RWPE1 (cell line): ENCODE measurements around the gene PHF1.
"Not testable (repeated sequence)": the region's sequence is repeated elsewhere in the genome, so short reads cannot be mapped to it uniquely, and the experiment has no call there.

ENCODE experiments used
- CTCF ChIA-PET: fragments of 350-600 bp; sonication (Branson Sonifier 250); formaldehyde crosslinking; extraction: SDS; loops from one replicate; lab custom pipeline; 2021; lab: Yijun Ruan, JAX
- POLR2A ChIA-PET: fragments of 400-600 bp; formaldehyde crosslinking; extraction: SDS; loops from one replicate; lab custom pipeline; 2020; ENCODE audit warnings: antibody characterized with exemption; ENCODE audit not compliant: low non-redundant PET; lab: Yijun Ruan, JAX
- DNase-seq: peaks from one replicate; pipeline ENCODE4 v3.0.0; 2012; ENCODE audit warnings: low spot score
- H3K27ac ChIP-seq: fragments of 450-650 bp; 2 replicates; pipeline ENCODE4 v1.5.1; 2017
- CTCF ChIP-seq: fragments of 450-650 bp; conservative IDR thresholded peaks from 2 replicates; pipeline ENCODE4 v1.5.1; 2017; ENCODE audit warnings: low read depth, mild to moderate bottlenecking

The PHF1 gene

GRCh38 chr6:33410711-33411631 is at the start of gene PHF1:
PHF1 (plus strand) TSS chr6:33411014; CDS start chr6:33412264, 1,250 bp downstream.
- H3K27ac ChIP-seq: peak within 1 kb of the TSS; percentile 93
- CTCF ChIA-PET: no interaction called here
- DNase-seq: peak; percentile 94
- POLR2A ChIA-PET: no interaction called here
- no peak for TF ChIP-seq CTCF

DNA sequence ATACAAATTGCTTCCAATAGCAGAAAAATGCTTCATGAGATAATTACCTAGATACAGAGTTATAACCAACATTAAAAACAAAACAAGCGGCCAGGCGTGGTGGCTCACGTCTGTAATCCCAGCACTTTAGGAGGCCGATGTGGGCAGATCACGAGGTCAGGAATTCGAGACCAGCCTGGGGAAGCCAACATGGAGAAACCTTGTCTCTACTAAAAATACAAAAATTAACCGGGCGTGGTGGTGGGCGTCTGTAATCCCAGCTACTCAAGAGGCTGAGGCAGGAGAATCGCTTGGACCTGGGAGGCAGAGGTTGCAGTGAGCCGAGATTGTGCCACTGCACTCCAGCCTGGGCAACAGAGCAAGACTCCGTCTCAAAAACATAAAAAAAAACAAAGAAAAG is 47.3 kb upstream of the PHF1 start:
- POLR2A ChIA-PET, DNase-seq, H3K27ac ChIP-seq: not testable (repeated sequence)
- CTCF ChIA-PET: interaction anchor here (0.6 kb wide), 1 partner anchor 18 kb away, joined by 4 read pairs; no protein-coding TSS in a partner anchor

GRCh38 chr6:33364475-33365205 is 46.2 kb upstream of the PHF1 start:
- H3K27ac ChIP-seq, DNase-seq, POLR2A ChIA-PET: not testable (repeated sequence)
- CTCF ChIA-PET: interaction anchor here (0.6 kb wide), 1 partner anchor 781 kb away, joined by 4 read pairs; no protein-coding TSS in a partner anchor

DNA sequence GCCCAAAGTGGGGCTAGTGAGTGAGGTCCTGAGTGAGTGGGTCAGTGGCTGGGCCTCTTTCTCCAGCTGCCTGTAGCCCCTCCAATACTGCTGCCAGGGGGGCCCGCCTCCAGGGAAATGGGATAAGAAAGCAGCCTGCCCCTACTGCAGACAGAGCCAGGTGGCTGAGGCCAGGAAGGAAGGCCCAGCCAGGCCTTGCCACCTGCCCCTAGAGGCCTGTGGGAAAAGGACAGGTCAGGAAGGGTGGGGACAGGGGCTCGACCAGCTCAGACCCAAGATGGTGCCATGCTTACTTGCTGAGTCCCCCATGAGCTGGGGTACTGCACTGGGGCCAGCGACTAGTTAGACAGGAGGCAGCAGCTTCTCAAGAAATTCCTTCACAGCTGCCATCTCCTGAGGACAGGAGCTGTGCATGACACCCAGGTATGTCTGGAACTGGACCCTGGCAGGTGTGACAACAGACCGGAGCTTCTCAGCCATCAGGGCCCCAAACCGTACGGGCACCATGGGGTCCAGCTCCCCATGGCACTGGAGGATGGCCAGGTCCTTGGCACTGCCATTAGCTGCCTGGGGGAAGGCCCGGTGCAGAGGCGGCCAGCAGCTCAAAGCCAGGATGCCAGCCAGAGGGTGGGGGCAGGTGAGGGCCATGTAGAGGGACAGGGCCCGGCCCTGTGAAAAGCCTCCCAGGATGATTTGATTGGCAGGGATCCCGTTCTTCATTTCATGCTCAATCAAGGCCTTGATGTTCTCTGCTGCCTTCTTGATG is 45.4 kb upstream of the PHF1 start:
- H3K27ac ChIP-seq, CTCF ChIA-PET: not testable (repeated sequence)

GRCh38 chr6:33367009-33367714 is 43.7 kb upstream of the PHF1 start:
- no peak overlapping the region for H3K27ac ChIP-seq
- CTCF ChIA-PET: interaction anchor here (0.6 kb wide), 2 partner anchors 14 to 23 kb away, joined by 3 to 4 read pairs; no protein-coding TSS in a partner anchor
- POLR2A ChIA-PET: no interaction called here
- TF ChIP-seq CTCF: no peak
- no peak for DNase-seq

More for the DNA sequence above, 45.4 kb upstream of the PHF1 start:
- DNase-seq, POLR2A ChIA-PET: not testable (repeated sequence)

DNA sequence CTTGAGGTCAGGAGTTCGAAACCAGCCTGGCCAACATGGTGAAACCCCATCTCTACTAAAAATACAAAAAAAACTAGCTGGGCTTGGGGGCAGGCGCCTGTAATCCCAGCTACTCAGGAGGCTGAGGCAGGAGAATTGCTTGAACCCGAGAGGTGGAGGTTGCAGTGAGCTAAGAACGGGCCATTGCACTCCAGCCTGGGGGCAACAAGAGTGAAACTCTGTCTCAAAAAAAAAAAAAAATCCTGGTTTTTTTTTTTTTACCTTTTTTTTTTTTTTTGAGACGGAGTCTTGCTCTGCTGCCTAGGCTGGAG is 43.1 kb upstream of the PHF1 start:
- DNase-seq, H3K27ac ChIP-seq, POLR2A ChIA-PET: not testable (repeated sequence)
- CTCF ChIA-PET: interaction anchor here (0.6 kb wide), 1 partner anchor 14 kb away, joined by 4 read pairs; no protein-coding TSS in a partner anchor

GRCh38 chr6:33371901-33372300 is 38.9 kb upstream of the PHF1 start:
- CTCF ChIA-PET, DNase-seq, H3K27ac ChIP-seq, POLR2A ChIA-PET: not testable (repeated sequence)

DNA sequence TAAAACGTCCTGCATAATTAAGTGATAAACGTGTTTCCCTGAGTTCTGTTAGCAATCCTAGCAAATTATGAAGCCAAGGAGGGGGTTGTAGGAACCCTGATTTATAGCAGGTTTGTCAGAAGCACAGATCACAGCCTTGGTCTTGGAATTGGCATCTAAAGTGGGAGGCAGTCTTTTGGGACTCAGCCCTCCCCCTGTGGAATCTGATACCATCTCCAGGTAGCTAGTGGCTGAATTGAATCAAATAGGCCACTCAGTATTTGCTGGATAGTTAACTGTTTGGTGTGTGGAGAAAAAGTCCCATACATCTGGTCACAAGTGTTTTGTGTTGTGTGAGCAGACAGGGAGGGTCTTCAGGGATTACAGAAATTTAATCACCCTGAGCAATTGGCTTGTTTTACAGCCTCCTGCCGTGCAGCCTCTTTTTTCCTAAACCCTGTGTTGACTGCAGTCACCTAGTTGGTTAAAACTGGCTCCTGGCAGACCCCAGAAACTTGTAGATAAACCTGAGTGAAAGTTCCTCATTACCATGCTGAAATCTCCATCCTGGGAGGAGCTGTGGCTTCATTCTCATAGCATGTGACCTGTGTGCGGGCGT is 38.2 kb upstream of the PHF1 start:
- CTCF ChIA-PET: no interaction called here
- no peak for DNase-seq
- POLR2A ChIA-PET: no interaction called here
- H3K27ac ChIP-seq: no peak overlapping the region
- TF ChIP-seq CTCF: no peak
